BLaER1 (cell line): ENCODE data around the gene CREBBP.

ENCODE experiments used
- H3K27ac ChIP-seq: shearing (Covaris generic); formaldehyde crosslinking; 2 replicates; pipeline ENCODE4 v1.8.1; 2022
- H3K27me3 ChIP-seq: shearing (Covaris generic); formaldehyde crosslinking; 2 replicates; pipeline ENCODE4 v1.8.1; 2022
- H3K36me3 ChIP-seq: shearing (Covaris generic); formaldehyde crosslinking; 2 replicates; pipeline ENCODE4 v1.8.1; 2022
- H3K4me1 ChIP-seq: shearing (Covaris generic); formaldehyde crosslinking; 2 replicates; pipeline ENCODE4 v1.8.1; 2022
- H3K4me2 ChIP-seq: shearing (Covaris generic); formaldehyde crosslinking; 2 replicates; pipeline ENCODE4 v1.8.1; 2022
- H3K4me3 ChIP-seq: shearing (Covaris generic); formaldehyde crosslinking; 2 replicates; pipeline ENCODE4 v1.8.1; 2022
- H3K9ac ChIP-seq: shearing (Covaris generic); formaldehyde crosslinking; 2 replicates; pipeline ENCODE4 v1.8.1; 2022
- H3K9me3 ChIP-seq: shearing (Covaris generic); formaldehyde crosslinking; 2 replicates; pipeline ENCODE4 v1.8.1; 2022
- H4K20me1 ChIP-seq: shearing (Covaris generic); formaldehyde crosslinking; 2 replicates; pipeline ENCODE4 v1.8.1; 2022
- Cebpa-rat ChIP-seq: shearing (Covaris generic); IDR thresholded peaks from 2 replicates; pipeline ENCODE4 v1.8.1; 2022

CREBBP gene

GRCh38 chr16:3830625-3831254 is 49.8 kb downstream of the CREBBP start:
- H3K27me3 ChIP-seq: no peaks in the 10 kb centered on the region
- H3K9me3 ChIP-seq: peaks cover 47% of the 10 kb centered on the region
- H3K4me1 ChIP-seq: peaks cover 10% of the 10 kb centered on the region
- no peak overlapping the region for H3K9ac ChIP-seq
- no peak overlapping the region for H3K4me3 ChIP-seq
- H3K36me3 ChIP-seq: peaks cover 87% of the 10 kb centered on the region
- no peak overlapping the region for H3K4me2 ChIP-seq
- H3K27ac ChIP-seq: no peak overlapping the region
- no peak for TF ChIP-seq Cebpa-rat
- H4K20me1 ChIP-seq: peaks cover 98% of the 10 kb centered on the region

GRCh38 chr16:3829631-3830536 is 50.6 kb downstream of the CREBBP start:
- H3K27ac ChIP-seq: no peak overlapping the region
- no peak overlapping the region for H3K4me2 ChIP-seq
- no peaks in the 10 kb centered on the region for H3K27me3 ChIP-seq
- H3K4me3 ChIP-seq: no peak overlapping the region
- H3K9ac ChIP-seq: no peak overlapping the region
- TF ChIP-seq Cebpa-rat: no peak
- H4K20me1 ChIP-seq: peaks cover 98% of the 10 kb centered on the region
- peaks cover 39% of the 10 kb centered on the region for H3K9me3 ChIP-seq
- peaks cover 19% of the 10 kb centered on the region for H3K4me1 ChIP-seq
- peaks cover 79% of the 10 kb centered on the region for H3K36me3 ChIP-seq

- peaks cover 100% of the 10 kb centered on the region for H4K20me1 ChIP-seq
- TF ChIP-seq Cebpa-rat: no peak
Measured at GRCh38 chr16:3825940-3826339, 54.6 kb downstream of the CREBBP start.

GRCh38 chr16:3825103-3825502 is 55.4 kb downstream of the CREBBP start:
- H3K4me2 ChIP-seq: 0 out of 2 replicates have a peak overlapping the region, but pooled peaks have one; percentile 13
- no peaks in the 10 kb centered on the region for H3K9me3 ChIP-seq
- no peak for TF ChIP-seq Cebpa-rat
- no peak overlapping the region for H3K27ac ChIP-seq
- H3K4me3 ChIP-seq: no peak overlapping the region
- H3K36me3 ChIP-seq: peaks cover 63% of the 10 kb centered on the region
- H3K27me3 ChIP-seq: no peaks in the 10 kb centered on the region
- H4K20me1 ChIP-seq: peaks cover 100% of the 10 kb centered on the region
- H3K9ac ChIP-seq: no peak overlapping the region
- H3K4me1 ChIP-seq: peaks cover 65% of the 10 kb centered on the region

More at GRCh38 chr16:3825940-3826339, 54.6 kb downstream of the CREBBP start:
- H3K27me3 ChIP-seq: no peaks in the 10 kb centered on the region
- peaks cover 57% of the 10 kb centered on the region for H3K4me1 ChIP-seq
- H3K36me3 ChIP-seq: peaks cover 63% of the 10 kb centered on the region
- peaks cover 4% of the 10 kb centered on the region; the same call in 1 of the 2 replicates for H3K9me3 ChIP-seq
- H3K4me2 ChIP-seq: 0 out of 2 replicates have a peak overlapping the region, but pooled peaks have one; percentile 1
- H3K4me3 ChIP-seq: no peak overlapping the region
- no peak overlapping the region for H3K27ac ChIP-seq
- H3K9ac ChIP-seq: no peak overlapping the region

- Histone ChIP-seq H3K27ac (no peak overlapping the region), H3K36me3 (peaks cover 55% of the 10 kb centered on the region), H3K4me1 (peaks cover 73% of the 10 kb centered on the region), H3K9me3 (no peaks in the 10 kb centered on the region), H4K20me1 (peaks cover 100% of the 10 kb centered on the region), H3K4me2 (peak overlapping the region; percentile 39), H3K4me3 (no peak overlapping the region), H3K9ac (no peak overlapping the region), H3K27me3 (no peaks in the 10 kb centered on the region)
- TF ChIP-seq Cebpa-rat: no peak
Measured at GRCh38 chr16:3824121-3824795, 56.3 kb downstream of the CREBBP start.

- no peak overlapping the region for H3K4me3 ChIP-seq
Measured at GRCh38 chr16:3823427-3823826, 57.1 kb downstream of the CREBBP start.

GRCh38 chr16:3822366-3823045 is 58.0 kb downstream of the CREBBP start:
- peaks cover 100% of the 10 kb centered on the region for H4K20me1 ChIP-seq
- no peak for TF ChIP-seq Cebpa-rat
- H3K4me1 ChIP-seq: peaks cover 88% of the 10 kb centered on the region
- no peak overlapping the region for H3K9ac ChIP-seq
- no peaks in the 10 kb centered on the region for H3K27me3 ChIP-seq
- no peak overlapping the region for H3K27ac ChIP-seq
- no peaks in the 10 kb centered on the region for H3K9me3 ChIP-seq
- H3K4me3 ChIP-seq: no peak overlapping the region
- 0 out of 2 replicates have a peak overlapping the region, but pooled peaks have one; percentile 4 for H3K4me2 ChIP-seq
- peaks cover 39% of the 10 kb centered on the region for H3K36me3 ChIP-seq

More at GRCh38 chr16:3823427-3823826, 57.1 kb downstream of the CREBBP start:
- H3K4me1 ChIP-seq: peaks cover 82% of the 10 kb centered on the region
- H3K9ac ChIP-seq: no peak overlapping the region
- 0 out of 2 replicates have a peak overlapping the region, but pooled peaks have one; percentile 10 for H3K27ac ChIP-seq
- peaks cover 100% of the 10 kb centered on the region for H4K20me1 ChIP-seq
- peaks cover 48% of the 10 kb centered on the region for H3K36me3 ChIP-seq
- H3K27me3 ChIP-seq: no peaks in the 10 kb centered on the region
- no peaks in the 10 kb centered on the region for H3K9me3 ChIP-seq
- peak overlapping the region; percentile 39 for H3K4me2 ChIP-seq
- no peak for TF ChIP-seq Cebpa-rat

- no peak overlapping the region for H3K27ac ChIP-seq
- peak overlapping the region; percentile 76; the same call in 1 of the 2 replicates for H3K4me2 ChIP-seq
- no peaks in the 10 kb centered on the region for H3K9me3 ChIP-seq
- H3K27me3 ChIP-seq: no peaks in the 10 kb centered on the region
- no peak overlapping the region for H3K9ac ChIP-seq
- H4K20me1 ChIP-seq: peaks cover 100% of the 10 kb centered on the region
- no peak for TF ChIP-seq Cebpa-rat
- H3K36me3 ChIP-seq: peaks cover 37% of the 10 kb centered on the region
- peaks cover 91% of the 10 kb centered on the region for H3K4me1 ChIP-seq
- H3K4me3 ChIP-seq: no peak overlapping the region
Measured at GRCh38 chr16:3821184-3821583, 59.3 kb downstream of the CREBBP start.
